LNCAP (cell line): ENCODE results near the gene XXYLT1.

Experiments used
- TF ChIP-seq, protein P1 (sequence below): fragments of 450-650 bp; IDR thresholded peaks from 2 replicates; pipeline ENCODE4 v1.5.1; 2017; ENCODE audit warnings: mild to moderate bottlenecking

XXYLT1 gene

GRCh38 chr3:195084746-195085145 lies 186.2 kb downstream of the XXYLT1 start:
- TF ChIP-seq, protein P1, sequence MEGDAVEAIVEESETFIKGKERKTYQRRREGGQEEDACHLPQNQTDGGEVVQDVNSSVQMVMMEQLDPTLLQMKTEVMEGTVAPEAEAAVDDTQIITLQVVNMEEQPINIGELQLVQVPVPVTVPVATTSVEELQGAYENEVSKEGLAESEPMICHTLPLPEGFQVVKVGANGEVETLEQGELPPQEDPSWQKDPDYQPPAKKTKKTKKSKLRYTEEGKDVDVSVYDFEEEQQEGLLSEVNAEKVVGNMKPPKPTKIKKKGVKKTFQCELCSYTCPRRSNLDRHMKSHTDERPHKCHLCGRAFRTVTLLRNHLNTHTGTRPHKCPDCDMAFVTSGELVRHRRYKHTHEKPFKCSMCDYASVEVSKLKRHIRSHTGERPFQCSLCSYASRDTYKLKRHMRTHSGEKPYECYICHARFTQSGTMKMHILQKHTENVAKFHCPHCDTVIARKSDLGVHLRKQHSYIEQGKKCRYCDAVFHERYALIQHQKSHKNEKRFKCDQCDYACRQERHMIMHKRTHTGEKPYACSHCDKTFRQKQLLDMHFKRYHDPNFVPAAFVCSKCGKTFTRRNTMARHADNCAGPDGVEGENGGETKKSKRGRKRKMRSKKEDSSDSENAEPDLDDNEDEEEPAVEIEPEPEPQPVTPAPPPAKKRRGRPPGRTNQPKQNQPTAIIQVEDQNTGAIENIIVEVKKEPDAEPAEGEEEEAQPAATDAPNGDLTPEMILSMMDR = no peak

- TF ChIP-seq, protein P1 = no peak
These were observed 187.3 kb downstream of the XXYLT1 start for GRCh38 chr3:195083659-195084058.

DNA sequence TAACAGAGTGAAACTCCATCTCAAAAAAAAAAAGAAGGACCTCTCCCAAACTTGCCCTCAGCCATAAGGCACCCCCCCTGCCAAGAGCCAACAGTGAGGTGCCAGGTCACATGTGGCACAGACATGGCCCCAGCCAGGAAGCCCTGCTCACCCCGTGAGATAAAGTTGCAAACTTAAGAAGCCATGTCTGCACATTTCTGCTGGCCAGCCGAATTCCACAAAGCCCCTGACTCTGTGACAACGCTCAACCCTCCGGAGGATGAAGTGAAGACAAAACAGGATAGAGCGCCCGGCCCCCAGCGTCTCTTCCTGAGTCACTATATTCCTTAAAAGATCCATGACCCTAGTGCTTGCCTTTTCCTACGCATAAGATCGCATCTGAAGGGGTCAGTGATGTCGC lies 188.1 kb downstream of the XXYLT1 start:
- TF ChIP-seq, protein P1 = no peak

DNA sequence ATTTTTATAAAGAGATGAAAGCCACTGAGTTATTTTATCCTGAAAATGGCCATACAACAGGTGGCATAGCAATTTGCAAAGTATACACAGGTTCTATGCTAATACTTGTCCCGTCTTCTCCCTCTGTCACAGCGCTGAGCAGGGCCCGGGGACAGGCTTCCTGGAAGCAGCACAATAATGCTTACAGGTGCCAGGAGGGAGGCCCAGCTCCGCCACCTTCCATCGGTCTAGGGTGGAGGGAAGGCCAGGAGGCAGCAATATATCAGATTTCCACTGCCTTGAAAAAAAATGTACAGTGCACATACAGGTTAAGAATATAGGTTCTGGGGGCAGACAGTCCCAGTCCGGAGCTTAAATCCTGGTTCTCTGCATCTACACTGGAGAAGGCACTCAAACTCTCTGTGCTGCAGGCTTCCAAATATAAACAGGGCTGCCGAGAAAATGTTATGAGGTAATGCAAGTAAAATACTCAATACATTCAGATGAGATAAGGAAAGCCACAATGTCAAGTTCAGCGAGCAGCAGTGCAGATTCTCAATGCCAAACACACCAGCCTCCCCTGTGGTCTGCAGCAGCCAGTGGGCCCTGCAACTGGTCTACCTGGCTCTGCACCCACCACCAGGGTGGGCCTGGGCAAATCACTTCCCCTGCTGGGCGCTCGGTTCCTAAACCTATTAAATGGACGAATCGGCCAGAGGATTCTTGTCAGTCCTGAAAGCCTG lies 189.6 kb downstream of the XXYLT1 start:
- TF ChIP-seq, protein P1 = no peak

DNA sequence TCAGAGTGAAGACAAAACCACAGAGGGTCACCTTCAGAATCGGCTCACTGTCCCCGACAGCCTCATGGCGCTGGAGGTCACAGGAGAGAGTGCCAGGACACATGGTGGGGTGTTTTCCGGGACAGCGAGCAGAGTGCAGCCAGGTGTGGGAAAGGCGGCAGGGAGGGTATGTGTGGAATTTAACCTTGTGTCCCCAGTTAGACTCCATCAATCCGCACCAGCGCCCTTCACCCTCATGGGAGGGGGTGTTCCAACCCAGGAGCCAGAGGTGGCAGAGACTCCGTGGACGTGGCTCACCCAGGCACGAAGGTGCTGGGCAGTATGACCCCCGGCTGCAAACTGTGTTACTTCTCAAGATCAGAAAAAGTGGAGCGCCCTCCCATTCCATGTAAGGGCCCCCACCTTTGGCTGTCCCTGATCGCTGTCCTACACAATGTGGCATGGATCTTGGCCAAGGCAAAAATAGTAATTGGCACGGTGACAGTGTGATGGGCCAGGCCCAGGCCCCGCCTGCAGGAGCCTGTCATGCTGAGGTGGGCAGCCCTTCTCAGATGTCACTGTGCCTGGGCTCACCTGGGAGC lies 190.3 kb downstream of the XXYLT1 start:
- TF ChIP-seq, protein P1 = no peak

DNA sequence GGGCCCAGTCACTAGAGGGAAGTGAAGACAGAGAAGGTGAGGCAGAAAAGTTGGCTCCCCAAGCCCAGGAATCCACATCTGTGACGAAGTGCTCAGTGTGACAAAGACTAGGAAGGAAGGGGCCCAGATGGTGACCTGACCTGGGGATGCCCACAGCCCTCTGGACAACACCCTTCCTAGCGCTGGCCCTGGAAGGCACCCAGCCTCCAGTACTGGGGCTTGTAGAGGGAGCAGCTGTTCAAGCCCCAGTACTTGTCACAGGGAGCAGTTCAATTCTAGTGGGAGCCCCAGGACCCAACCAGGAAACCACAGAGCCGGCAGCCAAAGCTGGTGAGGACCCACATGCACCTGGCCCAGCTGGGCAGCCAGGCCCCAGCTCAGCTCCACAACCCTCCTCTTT lies 190.8 kb downstream of the XXYLT1 start:
- TF ChIP-seq, protein P1 = no peak

GRCh38 chr3:195079636-195080035 lies 191.3 kb downstream of the XXYLT1 start:
- TF ChIP-seq, protein P1 = no peak
